Measurements from ENCODE around the gene THOP1.

Gene THOP1

GRCh38 chr19:2761876-2762782 lies 23.2 kb upstream of the THOP1 start:
- no peak for DNase-seq (ENCODE audit: extremely low read depth in 1 of 2, low read depth in 1 of 2)

GRCh38 chr19:2762783-2763496 lies 22.4 kb upstream of the THOP1 start:
- DNase-seq (ENCODE audit: extremely low read depth in 1 of 2, low read depth in 1 of 2) = no peak

- no peak for DNase-seq (ENCODE audit: extremely low read depth in 1 of 2, low read depth in 1 of 2)
Measured at GRCh38 chr19:2763687-2764086, 21.6 kb upstream of the THOP1 start.

GRCh38 chr19:2764945-2765344 lies 20.4 kb upstream of the THOP1 start:
- DNase-seq (ENCODE audit: extremely low read depth in 1 of 2, low read depth in 1 of 2) = no peak

GRCh38 chr19:2765376-2765775 lies 19.9 kb upstream of the THOP1 start:
- no peak for DNase-seq (ENCODE audit: extremely low read depth in 1 of 2, low read depth in 1 of 2)

GRCh38 chr19:2766594-2767372 lies 18.5 kb upstream of the THOP1 start:
- no peak for DNase-seq (ENCODE audit: extremely low read depth in 1 of 2, low read depth in 1 of 2)

GRCh38 chr19:2767688-2768087 lies 17.6 kb upstream of the THOP1 start:
- no peak for DNase-seq (ENCODE audit: extremely low read depth in 1 of 2, low read depth in 1 of 2)

GRCh38 chr19:2768365-2769132 lies 16.8 kb upstream of the THOP1 start:
- DNase-seq (ENCODE audit: extremely low read depth in 1 of 2, low read depth in 1 of 2) = no peak

GRCh38 chr19:2769218-2769617 lies 16.1 kb upstream of the THOP1 start:
- no peak for DNase-seq (ENCODE audit: extremely low read depth in 1 of 2, low read depth in 1 of 2)

GRCh38 chr19:2770055-2771013 lies 15.0 kb upstream of the THOP1 start:
- no peak for DNase-seq (ENCODE audit: extremely low read depth in 1 of 2, low read depth in 1 of 2)

- DNase-seq (ENCODE audit: extremely low read depth in 1 of 2, low read depth in 1 of 2) = no peak
Measured at GRCh38 chr19:2771786-2772674, 13.3 kb upstream of the THOP1 start.

GRCh38 chr19:2774083-2774679 lies 11.1 kb upstream of the THOP1 start:
- DNase-seq (ENCODE audit: extremely low read depth in 1 of 2, low read depth in 1 of 2) = no peak

GRCh38 chr19:2774953-2775555 lies 10.2 kb upstream of the THOP1 start:
- no peak for DNase-seq (ENCODE audit: extremely low read depth in 1 of 2, low read depth in 1 of 2)

GRCh38 chr19:2775556-2776430 lies 9.5 kb upstream of the THOP1 start:
- DNase-seq (ENCODE audit: extremely low read depth in 1 of 2, low read depth in 1 of 2) = peak; percentile 49

- no peak for DNase-seq (ENCODE audit: extremely low read depth in 1 of 2, low read depth in 1 of 2)
Measured at GRCh38 chr19:2777952-2778683, 7.2 kb upstream of the THOP1 start.

- no peak for DNase-seq (ENCODE audit: extremely low read depth in 1 of 2, low read depth in 1 of 2)
Measured at GRCh38 chr19:2779121-2779740, 6.1 kb upstream of the THOP1 start.

Measured in activated CD8-positive, alpha-beta memory T cell treated with anti-CD3 and anti-CD28 coated beads for 1 hour (primary cell).